Measurements from ENCODE around the gene ZNF277.

The ZNF277 gene

DNA sequence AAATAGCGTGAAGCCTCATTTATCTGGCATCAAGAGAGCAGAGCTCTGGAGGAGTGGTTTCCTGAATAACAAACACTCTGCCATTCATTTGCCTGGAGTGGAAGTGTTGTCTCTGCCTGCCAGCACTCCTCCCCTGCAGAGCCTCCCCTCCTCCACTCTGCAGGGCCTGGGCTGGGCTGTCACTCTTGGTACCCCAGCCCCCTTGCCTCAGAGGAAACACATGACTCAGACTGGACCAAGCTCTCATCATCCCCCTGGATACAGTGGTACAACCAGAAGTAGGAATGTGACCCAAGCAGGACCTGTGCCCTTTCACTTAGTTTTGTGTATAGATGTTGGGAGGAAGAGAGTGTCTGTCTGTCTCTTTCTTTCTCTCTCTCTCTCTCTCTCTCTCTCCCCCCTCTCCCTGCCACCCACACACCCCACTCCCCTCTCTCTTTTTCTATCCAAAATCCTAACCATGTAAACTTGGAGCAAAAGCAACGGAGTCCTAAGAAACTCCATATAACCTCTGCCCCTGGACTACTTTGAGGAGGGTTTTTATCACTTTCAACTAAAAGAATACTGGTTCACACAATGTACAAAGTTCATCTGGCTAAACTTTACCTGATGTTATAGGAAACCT, 44.2 kb upstream of the ZNF277 start:
- peak; percentile 92 for DNase-seq (ENCODE audit: low read depth)
- TF ChIP-seq, protein P1, sequence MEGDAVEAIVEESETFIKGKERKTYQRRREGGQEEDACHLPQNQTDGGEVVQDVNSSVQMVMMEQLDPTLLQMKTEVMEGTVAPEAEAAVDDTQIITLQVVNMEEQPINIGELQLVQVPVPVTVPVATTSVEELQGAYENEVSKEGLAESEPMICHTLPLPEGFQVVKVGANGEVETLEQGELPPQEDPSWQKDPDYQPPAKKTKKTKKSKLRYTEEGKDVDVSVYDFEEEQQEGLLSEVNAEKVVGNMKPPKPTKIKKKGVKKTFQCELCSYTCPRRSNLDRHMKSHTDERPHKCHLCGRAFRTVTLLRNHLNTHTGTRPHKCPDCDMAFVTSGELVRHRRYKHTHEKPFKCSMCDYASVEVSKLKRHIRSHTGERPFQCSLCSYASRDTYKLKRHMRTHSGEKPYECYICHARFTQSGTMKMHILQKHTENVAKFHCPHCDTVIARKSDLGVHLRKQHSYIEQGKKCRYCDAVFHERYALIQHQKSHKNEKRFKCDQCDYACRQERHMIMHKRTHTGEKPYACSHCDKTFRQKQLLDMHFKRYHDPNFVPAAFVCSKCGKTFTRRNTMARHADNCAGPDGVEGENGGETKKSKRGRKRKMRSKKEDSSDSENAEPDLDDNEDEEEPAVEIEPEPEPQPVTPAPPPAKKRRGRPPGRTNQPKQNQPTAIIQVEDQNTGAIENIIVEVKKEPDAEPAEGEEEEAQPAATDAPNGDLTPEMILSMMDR (IDR thresholded peaks at IDR 0.05; ENCODE audit: low read length, missing control alignments): no peak
- no peak overlapping the region for H3K4me3 ChIP-seq (replicated peaks; ENCODE audit: low read depth, low read length)

DNA sequence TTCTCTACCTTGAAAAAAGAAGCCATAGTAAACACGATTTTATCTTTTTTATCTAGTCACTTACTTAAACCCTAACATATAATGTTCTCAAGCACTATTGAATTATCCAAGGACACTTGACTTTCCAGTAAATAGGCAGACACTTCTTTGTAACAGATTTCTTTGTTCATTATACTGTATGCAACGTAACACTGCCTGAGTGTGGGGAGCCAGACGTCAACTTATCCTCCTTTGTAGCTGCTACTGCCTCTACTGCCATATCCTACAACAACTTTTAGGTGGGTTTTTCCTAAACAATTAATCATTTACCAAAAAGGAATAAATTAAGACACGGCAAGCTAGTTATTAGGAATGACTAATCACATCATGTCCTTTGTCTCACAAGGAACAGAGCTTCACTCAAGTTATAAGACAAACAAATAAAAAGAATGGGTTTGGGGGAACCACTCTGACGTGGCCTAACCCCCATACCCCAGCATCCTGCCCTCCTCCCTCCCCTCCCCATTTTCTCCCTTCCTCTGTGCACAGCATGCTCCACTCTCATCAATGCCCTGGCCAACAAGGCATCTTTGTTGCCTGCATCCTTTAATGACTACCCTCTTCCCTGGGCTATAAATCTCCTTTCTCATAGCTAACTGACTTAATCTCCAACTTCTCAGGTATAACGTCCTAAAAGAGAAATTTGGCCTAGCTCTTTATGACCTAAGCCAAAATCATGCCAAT, 43.5 kb upstream of the ZNF277 start:
- H3K4me3 ChIP-seq (replicated peaks; ENCODE audit: low read depth, low read length): no peak overlapping the region
- TF ChIP-seq, protein P1 (IDR thresholded peaks at IDR 0.05; ENCODE audit: low read length, missing control alignments): no peak
- DNase-seq (ENCODE audit: low read depth): no peak

DNA sequence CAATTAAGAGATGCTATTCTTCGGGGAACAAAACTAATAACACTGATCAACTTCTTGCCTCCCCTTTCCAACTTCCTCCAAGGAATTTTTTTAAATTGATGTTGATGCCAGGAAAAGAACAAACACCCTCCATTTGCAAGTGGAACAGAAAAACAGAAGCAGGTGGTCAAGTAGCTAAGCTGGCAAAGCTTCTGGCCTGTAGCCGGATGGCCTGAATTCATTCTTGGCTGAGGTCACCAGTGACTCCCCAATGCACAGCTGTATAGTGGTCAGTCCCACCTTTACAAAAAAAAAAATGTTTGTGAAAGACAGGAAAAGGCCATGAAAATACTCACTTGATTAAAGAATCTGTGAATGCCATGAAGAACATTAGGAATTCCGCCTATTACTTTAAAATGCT, 39.3 kb upstream of the ZNF277 start:
- TF ChIP-seq, protein P1 (IDR thresholded peaks at IDR 0.05; ENCODE audit: low read length, missing control alignments): no peak
- H3K4me3 ChIP-seq (replicated peaks; ENCODE audit: low read depth, low read length): no peak overlapping the region

DNA sequence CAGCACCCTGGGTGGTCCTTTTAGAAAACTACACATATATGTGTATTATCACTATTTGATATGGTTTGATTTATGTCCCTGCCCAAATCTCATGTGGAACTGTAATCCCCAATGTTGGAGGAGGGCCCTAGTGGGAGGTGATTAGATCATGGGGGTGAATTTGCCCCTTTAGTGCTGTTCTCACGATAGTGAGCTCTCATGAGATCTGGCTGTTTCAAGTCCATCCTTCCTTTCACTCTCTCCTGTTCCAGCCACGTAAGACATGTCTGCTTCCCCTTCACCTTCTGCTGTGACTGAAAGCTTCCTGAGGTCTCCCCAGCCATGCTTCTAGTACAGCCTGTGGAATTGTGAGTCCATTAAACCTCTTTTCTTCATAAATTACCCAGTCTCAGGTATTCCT, 37.6 kb upstream of the ZNF277 start:
- no peak for DNase-seq (ENCODE audit: low read depth)
- TF ChIP-seq, protein P1 (IDR thresholded peaks at IDR 0.05; ENCODE audit: low read length, missing control alignments): no peak

More for the DNA sequence above, 39.3 kb upstream of the ZNF277 start:
- DNase-seq (ENCODE audit: low read depth): no peak

DNA sequence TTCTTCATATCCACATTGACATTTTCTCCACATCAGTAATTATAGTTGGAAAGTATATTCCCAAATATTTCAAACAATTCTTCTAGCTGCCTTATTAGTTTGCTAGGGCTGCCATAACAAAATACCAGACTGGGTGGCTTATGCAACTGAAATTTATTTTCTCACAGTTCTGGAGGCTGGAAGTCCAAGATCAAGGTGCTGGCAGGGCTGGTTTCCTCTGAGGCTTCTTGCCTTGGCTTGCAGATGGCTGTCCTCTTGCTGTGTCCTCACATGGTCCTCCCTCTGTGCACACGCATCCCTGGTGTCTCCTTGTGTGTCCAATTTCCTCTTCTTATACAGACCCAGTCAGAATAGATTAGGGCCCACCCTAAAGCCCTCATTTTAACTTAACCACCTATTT, 34.8 kb upstream of the ZNF277 start:
- H3K4me3 ChIP-seq (replicated peaks; ENCODE audit: low read depth, low read length): no peak overlapping the region
- DNase-seq (ENCODE audit: low read depth): no peak
- TF ChIP-seq, protein P1 (IDR thresholded peaks at IDR 0.05; ENCODE audit: low read length, missing control alignments): no peak

More for the DNA sequence above, 37.6 kb upstream of the ZNF277 start:
- no peak overlapping the region for H3K4me3 ChIP-seq (replicated peaks; ENCODE audit: low read depth, low read length)

DNA sequence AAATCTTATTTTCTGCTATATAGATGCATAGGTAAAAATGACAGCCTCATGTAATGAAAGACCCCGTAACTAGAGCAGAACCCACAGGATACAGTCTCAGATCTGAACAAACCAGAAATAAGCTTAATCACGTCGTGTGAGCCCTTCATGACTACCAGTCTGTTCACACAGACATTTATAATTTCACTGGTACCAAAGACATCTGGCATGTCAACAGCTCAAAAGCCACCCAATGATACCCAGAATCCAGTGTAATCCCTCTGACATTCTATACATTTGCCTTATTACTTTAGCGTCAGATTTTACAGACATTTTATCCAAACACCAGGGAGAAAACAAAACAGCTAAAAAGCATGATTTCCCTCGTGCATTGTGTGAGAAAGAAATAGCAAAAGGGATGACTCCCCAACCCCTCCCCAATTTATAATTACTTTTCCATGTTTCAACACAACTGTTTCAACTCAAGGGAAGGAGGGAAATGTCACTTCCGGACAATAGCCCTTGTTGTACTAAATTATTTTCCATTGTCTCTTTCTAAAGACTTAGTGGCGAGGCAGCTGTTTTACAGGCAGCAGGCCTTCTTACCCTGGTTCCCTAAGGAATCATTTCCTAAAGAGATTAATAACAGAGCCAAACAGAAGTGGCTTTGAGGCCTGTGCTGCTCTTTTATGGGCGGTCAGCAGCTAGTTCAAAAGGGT, 33.5 kb upstream of the ZNF277 start:
- no peak overlapping the region for H3K4me3 ChIP-seq (replicated peaks; ENCODE audit: low read depth, low read length)
- DNase-seq (ENCODE audit: low read depth): peak; percentile 48
- TF ChIP-seq, protein P1 (IDR thresholded peaks at IDR 0.05; ENCODE audit: low read length, missing control alignments): no peak

All from fibroblast of pulmonary artery (primary cell).